Activated CD8-positive, alpha-beta memory T cell treated with anti-CD3 and anti-CD28 coated beads, Interleukin-2, amount 50 U/mL, for 24 hours (primary cell): ENCODE measurements around the gene ACAD9.

Source experiments
- DNase-seq: peaks from one replicate; pipeline ENCODE4 v3.0.0-alpha.2; 2020; ENCODE audit errors: extremely low read depth

The ACAD9 gene

DNA sequence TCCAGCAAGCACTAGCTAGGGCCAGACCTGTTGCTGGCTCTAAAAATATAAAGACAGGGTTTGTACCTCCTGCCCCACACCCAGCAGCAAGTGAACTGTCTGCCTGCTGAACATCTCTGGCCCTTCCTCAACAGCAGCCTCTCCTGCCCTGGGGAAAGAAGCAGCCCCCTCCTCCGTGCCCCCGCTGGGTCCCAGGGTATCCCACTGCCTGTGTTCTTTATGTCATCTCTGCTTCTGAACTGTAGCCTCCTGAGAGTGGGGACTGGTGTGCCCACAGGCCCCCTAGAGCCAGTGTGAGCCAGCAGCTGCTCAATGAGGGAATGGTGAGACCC lies 54.5 kb downstream of the ACAD9 start:
- DNase-seq: no peak

- DNase-seq: no peak
Measured at GRCh38 chr3:128935922-128936321, 56.5 kb downstream of the ACAD9 start.

DNA sequence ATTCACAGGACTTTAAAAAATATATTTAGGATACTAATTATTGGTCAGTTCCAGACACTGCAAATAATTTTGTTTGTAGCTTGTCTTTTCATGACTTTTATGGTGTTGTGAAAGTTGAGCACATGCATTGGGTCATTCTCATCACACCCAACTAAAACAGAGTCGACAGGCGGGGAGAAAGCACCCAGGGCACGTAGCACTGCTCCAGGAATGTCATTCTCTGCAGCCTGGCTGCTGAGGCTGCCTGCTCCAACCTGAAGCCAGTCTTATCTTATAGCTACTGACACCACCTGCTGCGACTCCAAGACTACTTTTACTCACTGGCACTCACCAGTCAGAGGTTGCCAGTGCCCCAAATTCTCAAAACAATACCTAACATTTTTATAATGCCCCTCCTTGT lies 56.9 kb downstream of the ACAD9 start:
- no peak for DNase-seq

DNA sequence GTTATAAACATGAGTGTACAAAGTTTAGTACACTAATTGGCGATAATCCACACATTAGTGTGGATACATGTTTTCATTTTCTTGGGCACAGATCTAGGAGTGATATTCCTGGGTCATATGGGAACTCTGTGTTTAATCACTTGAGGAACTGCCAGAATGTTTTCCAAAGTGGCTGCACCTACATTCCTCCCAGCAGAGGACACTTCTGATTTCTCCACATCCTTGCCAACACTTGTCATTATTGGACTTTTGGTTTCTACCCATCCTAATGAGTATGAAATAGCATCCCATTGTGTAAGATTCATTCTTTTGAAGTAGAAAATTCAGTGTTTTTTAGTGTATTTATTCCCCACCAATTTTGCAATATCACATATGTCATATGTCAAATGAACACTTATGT lies 60.8 kb downstream of the ACAD9 start:
- no peak for DNase-seq

- DNase-seq: no peak
Measured at GRCh38 chr3:128942161-128942952, 62.9 kb downstream of the ACAD9 start.

DNA sequence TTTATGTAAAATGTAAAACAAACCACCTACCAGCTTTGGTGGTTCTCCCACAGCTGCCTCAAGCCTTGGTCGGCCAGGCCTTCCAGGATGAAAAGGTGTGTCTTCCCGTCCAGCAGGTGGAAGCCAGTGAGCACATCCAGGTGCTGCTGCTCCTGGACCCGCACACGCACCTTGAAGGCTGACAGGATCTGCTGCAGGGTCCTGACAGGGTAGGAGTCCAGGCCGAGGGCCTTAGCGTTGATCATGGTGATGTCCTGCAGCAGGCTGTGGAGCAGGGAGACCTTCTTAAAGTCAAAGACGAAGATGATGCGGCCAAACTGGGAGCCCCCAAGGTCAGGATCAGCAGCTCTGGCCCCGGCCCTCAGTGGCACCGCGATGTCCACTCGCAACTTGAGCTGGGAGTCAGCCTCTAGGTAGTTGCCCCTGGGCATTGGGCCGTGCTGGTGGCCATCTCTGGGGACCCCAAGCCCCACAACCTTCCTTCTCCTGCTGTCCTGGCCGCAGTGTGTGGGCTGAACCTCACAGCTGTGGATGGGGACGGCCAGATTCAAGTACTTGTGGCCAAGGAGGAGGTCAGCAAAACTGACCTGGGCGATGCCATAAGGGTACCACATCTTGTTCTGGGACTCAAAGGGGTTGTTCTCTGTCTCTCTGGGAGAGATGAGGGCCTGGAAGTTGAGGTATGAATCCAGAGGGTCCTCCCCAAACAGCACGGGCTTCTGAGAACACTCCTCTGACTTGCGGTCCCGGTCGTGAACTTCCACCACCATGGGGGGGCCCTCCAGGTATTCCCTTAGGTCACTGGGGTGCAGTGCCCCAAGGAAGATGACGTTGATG lies 65.8 kb downstream of the ACAD9 start:
- DNase-seq: no peak

GRCh38 chr3:128945878-128946175 lies 66.4 kb downstream of the ACAD9 start:
- no peak for DNase-seq

- DNase-seq: no peak
Measured at GRCh38 chr3:128946411-128946810, 67.0 kb downstream of the ACAD9 start.

DNA sequence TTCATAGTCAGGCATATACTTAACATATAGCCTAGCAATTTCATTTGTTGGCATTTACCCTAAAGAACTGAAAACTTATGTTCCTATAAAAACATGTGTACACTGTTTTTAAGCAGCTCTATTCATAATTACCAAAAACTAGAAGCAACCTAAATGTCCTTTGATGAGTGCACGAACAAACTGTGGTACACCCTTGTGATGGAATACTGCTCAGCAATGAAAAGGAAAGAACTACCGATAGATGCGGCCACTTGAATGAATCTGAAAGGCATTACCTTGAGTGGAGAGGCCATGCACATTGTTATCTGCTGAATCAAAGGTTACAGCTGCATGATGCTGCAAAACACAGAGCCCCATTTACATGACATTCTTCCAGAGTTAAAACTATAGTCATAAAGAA lies 69.7 kb downstream of the ACAD9 start:
- DNase-seq: no peak

GRCh38 chr3:128950223-128950938 lies 71.0 kb downstream of the ACAD9 start:
- DNase-seq: no peak

DNA sequence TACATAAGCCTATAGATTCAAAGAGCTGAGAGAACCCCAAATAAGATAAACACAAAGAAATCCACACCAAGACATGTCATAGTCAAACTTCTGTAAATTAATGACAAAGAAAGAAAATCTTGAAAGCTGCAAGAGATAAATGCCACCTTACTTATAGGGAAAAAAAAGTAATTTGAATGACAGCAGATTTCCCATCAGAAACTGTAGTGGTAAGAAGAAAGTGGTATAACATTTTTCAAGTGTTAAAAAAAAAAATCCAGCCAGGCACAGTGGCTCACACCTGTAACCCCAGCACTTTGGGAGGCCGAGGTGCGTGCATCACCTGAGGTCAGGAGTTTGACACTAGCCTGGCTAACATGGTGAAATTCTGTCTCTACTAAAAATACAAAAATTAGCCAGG lies 77.0 kb downstream of the ACAD9 start:
- no peak for DNase-seq
